Left ventricle myocardium inferior (tissue), 1 donor: Measurements from ENCODE around the gene IFI27. TPM values are rescaled to one million over a fixed set of nuclear protein-coding genes. Genes with fewer than 3 reads are reported as not detected.

Experiments
- DNase-seq: peaks from one replicate; pipeline ENCODE4 v3.0.0-alpha.2; 2020
- H3K27ac ChIP-seq: fragments of 200-600 bp; replicated peaks from 2 replicates; pipeline ENCODE4 v1.8.0; 2021
- H3K27me3 ChIP-seq: fragments of 200-600 bp; 2 replicates; pipeline ENCODE4 v1.8.0; 2021; ENCODE audit warnings: low read depth
- H3K36me3 ChIP-seq: fragments of 200-600 bp; 2 replicates; pipeline ENCODE4 v1.8.0; 2021
- H3K4me1 ChIP-seq: fragments of 200-600 bp; 2 replicates; pipeline ENCODE4 v1.8.0; 2021
- H3K4me3 ChIP-seq: fragments of 200-600 bp; 2 replicates; pipeline ENCODE4 v1.8.0; 2021; ENCODE audit warnings: mild to moderate bottlenecking, moderate library complexity
- H3K9me3 ChIP-seq: fragments of 200-600 bp; replicated peaks from 2 replicates; pipeline ENCODE4 v1.8.0; 2021
- CTCF ChIP-seq: fragments of 200-600 bp; IDR thresholded peaks from 2 replicates; pipeline ENCODE4 v1.8.0; 2021; ENCODE audit warnings: antibody characterized with exemption, mild to moderate bottlenecking, borderline replicate concordance
- intact Hi-C: fragments of 100-400 bp; cut with micrococcal nuclease; formaldehyde crosslinking; loops from one replicate; pipeline ENCODE4 v1.11.0; 2022
- total RNA-seq: library from RNA; stranded (reverse); fragmentation: NEBNext Ultra II Directional; extraction: Animal tissue kit (Norgen Biotek cat#: 25700); gene quantifications from one replicate; pipeline ENCODE4 v1.2.1, GENCODE V29; 2021
- donor health status: DM: no; HTN: yes; CAD: no; lungs with severe emphysema.

The IFI27 gene
- total RNA-seq, 1 donor from 2014 or later: 130 TPM

- no peak for TF ChIP-seq CTCF
- peaks cover 10% of the 10 kb centered on the region for H3K9me3 ChIP-seq
- no peaks in the 10 kb centered on the region for H3K36me3 ChIP-seq
- peaks cover 22% of the 10 kb centered on the region for H3K27me3 ChIP-seq
- peaks cover 3% of the 10 kb centered on the region for H3K4me1 ChIP-seq
- H3K4me3 ChIP-seq: no peak overlapping the region
- no peak for DNase-seq
- intact Hi-C loops: loop anchor here (10.0 kb wide), 1 partner anchor 103 kb away; no protein-coding TSS in a partner anchor
- H3K27ac ChIP-seq: no peak overlapping the region
These were observed 27.7 kb downstream of the IFI27 start for GRCh38 chr14:94138251-94138650.

- no peak for TF ChIP-seq CTCF
- intact Hi-C loops: loop anchor here (10.0 kb wide), 1 partner anchor 104 kb away; no protein-coding TSS in a partner anchor
- Histone ChIP-seq H3K4me1 (peaks cover 3% of the 10 kb centered on the region), H3K36me3 (no peaks in the 10 kb centered on the region), H3K9me3 (peaks cover 10% of the 10 kb centered on the region), H3K4me3 (no peak overlapping the region), H3K27ac (no peak overlapping the region), H3K27me3 (peaks cover 22% of the 10 kb centered on the region)
- no peak for DNase-seq
These were observed 28.5 kb downstream of the IFI27 start for GRCh38 chr14:94139006-94139405.

- intact Hi-C loops: loop anchor here (10.0 kb wide), 1 partner anchor 105 kb away; no protein-coding TSS in a partner anchor
- peaks cover 22% of the 10 kb centered on the region for H3K27me3 ChIP-seq
- TF ChIP-seq CTCF: no peak
- no peak overlapping the region for H3K4me3 ChIP-seq
- no peak for DNase-seq
- H3K36me3 ChIP-seq: no peaks in the 10 kb centered on the region
- no peak overlapping the region for H3K27ac ChIP-seq
- H3K9me3 ChIP-seq: peaks cover 10% of the 10 kb centered on the region
- H3K4me1 ChIP-seq: peaks cover 3% of the 10 kb centered on the region
These were observed 28.9 kb downstream of the IFI27 start for GRCh38 chr14:94139421-94139820.

GRCh38 chr14:94142247-94142646 lies 31.7 kb downstream of the IFI27 start:
- DNase-seq: no peak
- intact Hi-C loops: no loop called here

GRCh38 chr14:94142836-94143235 lies 32.3 kb downstream of the IFI27 start:
- no peak for TF ChIP-seq CTCF
- intact Hi-C loops: no loop called here
- H3K9me3 ChIP-seq: no peaks in the 10 kb centered on the region
- no peaks in the 10 kb centered on the region for H3K36me3 ChIP-seq
- no peak overlapping the region for H3K27ac ChIP-seq
- no peaks in the 10 kb centered on the region for H3K4me1 ChIP-seq
- peaks cover 12% of the 10 kb centered on the region for H3K27me3 ChIP-seq
- no peak for DNase-seq
- no peak overlapping the region for H3K4me3 ChIP-seq

More at GRCh38 chr14:94142247-94142646, 31.7 kb downstream of the IFI27 start:
- no peak overlapping the region for H3K27ac ChIP-seq
- TF ChIP-seq CTCF: no peak
- no peak overlapping the region for H3K4me3 ChIP-seq
- H3K4me1 ChIP-seq: no peaks in the 10 kb centered on the region
- peaks cover 18% of the 10 kb centered on the region for H3K27me3 ChIP-seq
- no peaks in the 10 kb centered on the region for H3K36me3 ChIP-seq
- no peaks in the 10 kb centered on the region for H3K9me3 ChIP-seq
